Mesenchymal stem cell (in vitro differentiated cells and primary cell): Measurements from ENCODE around the gene ASF1B.
"Not testable (repeated sequence)": the region's sequence is repeated elsewhere in the genome, so short reads cannot be mapped to it uniquely, and the experiment has no call there.

Experiments
- DNase-seq: peaks from one replicate; pipeline ENCODE4 v3.0.0-alpha.2; 2013
- H2AFZ ChIP-seq: one replicate; pipeline ENCODE4 v1.6.1; 2013; ENCODE audit warnings: low read depth, mild to moderate bottlenecking, control low read depth, inconsistent platforms, low read length, moderate library complexity
- H2AK5ac ChIP-seq: 2 replicates; pipeline ENCODE4 v1.6.1; 2013; ENCODE audit warnings: low read length, moderate library complexity, mild to moderate bottlenecking, inconsistent platforms; ENCODE audit not compliant: severe bottlenecking
- H2BK120ac ChIP-seq: one replicate; pipeline ENCODE4 v1.6.1; 2013; ENCODE audit warnings: low read depth, mild to moderate bottlenecking, inconsistent platforms, low read length, moderate library complexity
- H2BK12ac ChIP-seq, 2 experiments: one replicate each; pipeline ENCODE4 v1.6.1; 2013; ENCODE audit warnings: inconsistent platforms in 2 of 2, low read length in 2 of 2, mild to moderate bottlenecking in 2 of 2, moderate library complexity in 2 of 2, control low read depth in 1 of 2
- H2BK15ac ChIP-seq: one replicate; pipeline ENCODE4 v1.6.1; 2013; ENCODE audit warnings: mild to moderate bottlenecking, low read depth, inconsistent platforms; ENCODE audit not compliant: poor library complexity, severe bottlenecking
- H2BK5ac ChIP-seq: 2 replicates; pipeline ENCODE4 v1.6.1; 2013; ENCODE audit warnings: low read depth, mild to moderate bottlenecking, low read length, control low read depth, inconsistent platforms; ENCODE audit not compliant: poor library complexity, severe bottlenecking
- H3K14ac ChIP-seq, 2 experiments: one replicate each; pipeline ENCODE4 v1.6.1; 2013; ENCODE audit warnings: inconsistent platforms in 2 of 2, low read length in 2 of 2, control low read depth in 1 of 2, mild to moderate bottlenecking in 1 of 2, moderate library complexity in 1 of 2
- H3K18ac ChIP-seq, 2 experiments: one replicate each; pipeline ENCODE4 v1.6.1; 2013; ENCODE audit warnings: inconsistent platforms in 2 of 2, low read length in 2 of 2, control low read depth in 1 of 2, low read depth in 1 of 2, mild to moderate bottlenecking in 1 of 2
- H3K23ac ChIP-seq, 2 experiments: one replicate each; pipeline ENCODE4 v1.6.1; 2013; ENCODE audit warnings: inconsistent platforms in 2 of 2, low read length in 2 of 2, mild to moderate bottlenecking in 2 of 2, moderate library complexity in 2 of 2, control low read depth in 1 of 2
- H3K27ac ChIP-seq: 2 replicates; pipeline ENCODE4 v1.5.1; 2013; ENCODE audit warnings: mild to moderate bottlenecking, moderate library complexity, low read length, control low read depth, inconsistent platforms; ENCODE audit not compliant: poor library complexity, severe bottlenecking
- H3K27me3 ChIP-seq, 2 experiments: 2 replicates each; pipeline versions ENCODE4 v1.6.1 to v1.7.0; 2013; ENCODE audit warnings: low read length in 2 of 2, mild to moderate bottlenecking in 2 of 2, moderate library complexity in 2 of 2, control low read depth in 1 of 2, inconsistent platforms in 1 of 2; ENCODE audit not compliant: control insufficient read depth in 1 of 2, insufficient read depth in 1 of 2
- H3K36me3 ChIP-seq, 2 experiments: 2 replicates each; pipeline versions ENCODE4 v1.6.1 to v1.7.0; 2013; ENCODE audit warnings: low read length in 2 of 2, control low read depth in 1 of 2, inconsistent platforms in 1 of 2, low read depth in 1 of 2, mild to moderate bottlenecking in 1 of 2; ENCODE audit not compliant: insufficient read depth in 2 of 2, control insufficient read depth in 1 of 2
- H3K4ac ChIP-seq, 2 experiments: one replicate each; pipeline ENCODE4 v1.6.1; 2013; ENCODE audit warnings: inconsistent platforms in 2 of 2, low read length in 2 of 2, mild to moderate bottlenecking in 2 of 2, moderate library complexity in 2 of 2, control low read depth in 1 of 2, low read depth in 1 of 2
- H3K4me1 ChIP-seq: 2 replicates; pipeline ENCODE4 v1.6.1; 2013; ENCODE audit warnings: low read depth, low read length, control low read depth; ENCODE audit not compliant: control insufficient read depth, insufficient read depth
- H3K4me2 ChIP-seq: 2 replicates; pipeline ENCODE4 v1.6.1; 2013; ENCODE audit warnings: low read length, mild to moderate bottlenecking, inconsistent platforms; ENCODE audit not compliant: poor library complexity, severe bottlenecking
- H3K4me3 ChIP-seq, 2 experiments: 2 replicates each; pipeline versions ENCODE4 v1.5.1 to v1.7.0; 2013; ENCODE audit warnings: low read length in 2 of 2, mild to moderate bottlenecking in 2 of 2, control low read depth in 1 of 2, low read depth in 1 of 2; ENCODE audit not compliant: insufficient read depth in 1 of 2
- H3K79me1 ChIP-seq: replicated peaks from 2 replicates; pipeline ENCODE4 v1.6.1; 2013; ENCODE audit warnings: mild to moderate bottlenecking, control low read depth, low read length, inconsistent platforms; ENCODE audit not compliant: poor library complexity, severe bottlenecking
- H3K9ac ChIP-seq: 2 replicates; pipeline ENCODE4 v1.7.0; 2013; ENCODE audit warnings: mild to moderate bottlenecking, low read length, moderate library complexity
- H3K9me3 ChIP-seq: 2 replicates; pipeline ENCODE4 v1.7.0; 2013; ENCODE audit warnings: mild to moderate bottlenecking, low read length; ENCODE audit not compliant: control insufficient read depth
- H4K8ac ChIP-seq: one replicate; pipeline ENCODE4 v1.6.1; 2013; ENCODE audit warnings: inconsistent platforms, mild to moderate bottlenecking, low read length, moderate library complexity
- H4K91ac ChIP-seq: one replicate; pipeline ENCODE4 v1.6.1; 2013; ENCODE audit warnings: mild to moderate bottlenecking, low read length, inconsistent platforms
- WGBS: methylation state at CpG from one replicate; pipeline ENCODE4 v1.1.7; 2013; ENCODE audit warnings: mixed read lengths; 5-methylcytosine and 5-hydroxymethylcytosine counted together

ASF1B gene

GRCh38 chr19:14146169-14146568 lies 9.8 kb upstream of the ASF1B start:
- not testable (repeated sequence) for H3K23ac ChIP-seq, H2BK15ac ChIP-seq, H3K14ac ChIP-seq, H3K9me3 ChIP-seq, H3K4ac ChIP-seq, H4K8ac ChIP-seq, H3K4me1 ChIP-seq, H2AK5ac ChIP-seq, H3K4me3 ChIP-seq, DNase-seq, H3K4me2 ChIP-seq, H3K27me3 ChIP-seq, H2BK120ac ChIP-seq, H2BK12ac ChIP-seq, H2BK5ac ChIP-seq, H4K91ac ChIP-seq, H3K27ac ChIP-seq, H3K18ac ChIP-seq, H2AFZ ChIP-seq
- 97% methylated on average over 10 of the region's 10 CpGs for WGBS
- Histone ChIP-seq H3K36me3 (peaks cover 0 to 18% of the 10 kb centered on the region in 2 experiments), H3K79me1 (peaks cover 36% of the 10 kb centered on the region), H3K9ac (peak overlapping the region; percentile 62)

GRCh38 chr19:14145381-14145780 lies 9.0 kb upstream of the ASF1B start:
- Histone ChIP-seq H2BK5ac (no peak overlapping the region), H3K23ac (peak overlapping the region in 1 of 2 experiments; percentile 79)

GRCh38 chr19:14142262-14143190 lies 6.1 kb upstream of the ASF1B start:
- no peaks in the 10 kb centered on the region for H3K27me3 ChIP-seq
- H3K36me3 ChIP-seq, result no peaks in the 10 kb centered on the region
- H3K4me1 ChIP-seq, result peaks cover 2% of the 10 kb centered on the region
- no peak overlapping the region for H3K4me2 ChIP-seq
- no peak overlapping the region for H3K9ac ChIP-seq
- H3K27ac ChIP-seq, result no peak overlapping the region
- H4K8ac ChIP-seq, result no peak overlapping the region
- H4K91ac ChIP-seq, result no peak overlapping the region
- no peak overlapping the region for H2BK15ac ChIP-seq
- no peak overlapping the region for H3K14ac ChIP-seq
- H2BK120ac ChIP-seq, result no peak overlapping the region
- H3K18ac ChIP-seq, result no peak overlapping the region
- peaks cover 25% of the 10 kb centered on the region for H3K79me1 ChIP-seq
- H3K4me3 ChIP-seq, result no peak overlapping the region
- H3K4ac ChIP-seq, result no peak overlapping the region
- no peak overlapping the region for H2AFZ ChIP-seq
- WGBS, result 95% methylated on average over 11 of the region's 12 CpGs
- H3K9me3 ChIP-seq, result no peaks in the 10 kb centered on the region
- no peak overlapping the region for H2BK5ac ChIP-seq
- peak overlapping the region in 1 of 2 experiments; percentile 93 for H3K23ac ChIP-seq
- H2BK12ac ChIP-seq, result no peak overlapping the region
- no peak overlapping the region for H2AK5ac ChIP-seq
- no peak for DNase-seq

More at GRCh38 chr19:14145381-14145780, 9.0 kb upstream of the ASF1B start:
- WGBS, result 90% methylated on average over 6 of the region's 6 CpGs
- Histone ChIP-seq H2BK15ac (no peak overlapping the region), H3K4me2 (no peak overlapping the region), H4K91ac (peak overlapping the region; percentile 35), H3K27ac (no peak overlapping the region), H3K4me3 (no peak overlapping the region), H2AFZ (no peak overlapping the region), H3K27me3 (no peaks in the 10 kb centered on the region), H3K36me3 (peaks cover 0 to 10% of the 10 kb centered on the region in 2 experiments), H4K8ac (no peak overlapping the region), H3K18ac (peak overlapping the region in 1 of 2 experiments; percentile 35), H2AK5ac (no peak overlapping the region), H2BK120ac (no peak overlapping the region), H3K79me1 (peaks cover 35% of the 10 kb centered on the region), H3K9ac (no peak overlapping the region), H2BK12ac (peak overlapping the region in 1 of 2 experiments; percentile 7), H3K9me3 (no peaks in the 10 kb centered on the region), H3K4me1 (peaks cover 9% of the 10 kb centered on the region), H3K4ac (no peak overlapping the region), H3K14ac (no peak overlapping the region)
- no peak for DNase-seq

GRCh38 chr19:14141041-14141440 lies 4.7 kb upstream of the ASF1B start:
- H2BK15ac ChIP-seq, result no peak overlapping the region
- no peak overlapping the region for H2BK12ac ChIP-seq
- H2BK5ac ChIP-seq, result no peak overlapping the region
- H3K4me1 ChIP-seq, result peaks cover 6% of the 10 kb centered on the region
- H2AK5ac ChIP-seq, result no peak overlapping the region
- no peak overlapping the region for H3K4ac ChIP-seq
- H3K4me3 ChIP-seq, result no peak overlapping the region
- no peak overlapping the region for H2BK120ac ChIP-seq
- no peaks in the 10 kb centered on the region for H3K36me3 ChIP-seq
- H2AFZ ChIP-seq, result no peak overlapping the region
- no peak overlapping the region for H3K27ac ChIP-seq
- H3K9ac ChIP-seq, result no peak overlapping the region
- H3K14ac ChIP-seq, result no peak overlapping the region
- H3K79me1 ChIP-seq, result peaks cover 24% of the 10 kb centered on the region
- no peaks in the 10 kb centered on the region for H3K27me3 ChIP-seq
- no peak overlapping the region for H3K18ac ChIP-seq
- 96% methylated on average over 8 of the region's 8 CpGs for WGBS
- no peak overlapping the region for H4K91ac ChIP-seq
- no peak overlapping the region for H3K23ac ChIP-seq
- H3K4me2 ChIP-seq, result no peak overlapping the region
- no peaks in the 10 kb centered on the region for H3K9me3 ChIP-seq
- H4K8ac ChIP-seq, result no peak overlapping the region
- DNase-seq, result no peak
